ENCODE measurements around the gene MED12.

MED12 gene

GRCh38 chrX:71184803-71185495 is 66.6 kb downstream of the MED12 start:
- no peak for DNase-seq (ENCODE audit: low read depth)
- no peak overlapping the region for H3K4me3 ChIP-seq (ENCODE audit: low read length)
- TF ChIP-seq CTCF (conservative IDR thresholded peaks at IDR 0.05; ENCODE audit: low read length): no peak

- no peak overlapping the region for H3K4me3 ChIP-seq (ENCODE audit: low read length)
- DNase-seq (ENCODE audit: low read depth): no peak
- no peak for TF ChIP-seq CTCF (conservative IDR thresholded peaks at IDR 0.05; ENCODE audit: low read length)
These were observed 72.9 kb downstream of the MED12 start for GRCh38 chrX:71191248-71191647.
